ENCODE data around the gene ORAI1. TPM values are rescaled to one million over a fixed set of nuclear protein-coding genes. Genes with fewer than 3 reads are reported as not detected.
A peak's percentile ranks its signal among the peaks of the same experiment; 100 is the strongest.
"Not testable (repeated sequence)": the region's sequence is repeated elsewhere in the genome, so short reads cannot be mapped to it uniquely, and the experiment has no call there.

ORAI1 gene
- total RNA-seq, 2 experiments from 2014 or later = 54.2 to 60.1 TPM

DNA sequence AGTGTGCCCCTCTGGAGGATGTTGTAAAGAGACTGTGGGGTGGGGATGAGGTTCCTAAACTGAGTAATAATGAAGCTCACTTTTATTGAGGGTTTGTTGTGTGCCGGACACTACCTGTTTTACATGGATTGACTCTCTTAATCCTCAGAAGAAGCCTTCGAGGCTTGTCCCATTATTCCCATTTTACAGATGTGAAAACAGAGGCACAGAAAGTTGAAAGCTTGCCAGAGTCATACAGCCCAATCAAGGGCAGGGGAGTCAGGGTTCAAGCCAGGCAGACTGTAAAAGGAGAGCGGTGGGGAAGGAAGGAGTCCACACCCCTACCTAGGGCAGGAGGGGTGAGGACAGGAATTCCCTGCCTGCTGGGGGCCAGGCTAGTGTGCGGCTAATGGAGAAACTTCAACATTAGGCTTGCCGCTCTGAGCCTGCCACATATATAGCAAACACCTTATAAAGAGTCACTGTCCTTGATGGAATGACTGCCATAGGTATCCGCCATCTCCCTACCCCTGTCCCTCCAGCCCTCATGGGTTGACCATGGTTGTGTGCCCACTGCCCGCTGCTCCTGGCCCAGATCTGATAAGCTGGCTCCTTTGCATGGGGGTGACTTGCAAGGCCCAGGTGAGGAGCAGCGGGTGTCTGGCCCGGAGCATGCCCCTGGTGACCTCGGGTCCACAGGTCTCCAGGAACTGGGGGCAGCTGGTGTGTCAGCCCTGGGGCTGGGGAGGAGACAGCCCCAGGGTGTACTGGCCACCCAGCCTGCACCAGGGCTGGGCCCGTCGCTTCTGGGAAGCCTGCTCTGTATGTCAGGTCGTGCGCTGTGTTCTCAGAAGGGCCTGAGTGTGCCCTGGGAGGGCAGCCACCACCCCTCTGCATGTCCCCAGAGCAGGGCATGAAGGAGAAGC, 12.2 kb downstream of the ORAI1 start:
- Mint-ChIP-seq H3K36me3 (peaks cover 13% of the 10 kb centered on the region), H3K27ac (peak overlapping the region; percentile 94), H3K4me1 (peaks cover 36% of the 10 kb centered on the region), H3K9me3 (no peaks in the 10 kb centered on the region), H3K27me3 (no peaks in the 10 kb centered on the region), H3K4me3 (peak overlapping the region; percentile 66)
- POLR2A ChIA-PET = interaction anchor here (1.0 to 4.6 kb wide), 9 partner anchors 8 to 61 kb away, joined by 3 to 88 read pairs (median 9); partner anchors contain the start of gene ORAI1
- ATAC-seq (ENCODE audit: low read depth) (no peak), DNase-seq (no peak)

- no peak overlapping the region for H3K4me3 Mint-ChIP-seq
- no peak overlapping the region for H3K27ac Mint-ChIP-seq
- POLR2A ChIA-PET = interaction anchor here (2.3 kb wide), 1 partner anchor 20 kb away, joined by 9 read pairs; no protein-coding TSS in a partner anchor
- no peaks in the 10 kb centered on the region for H3K9me3 Mint-ChIP-seq
- no peaks in the 10 kb centered on the region for H3K27me3 Mint-ChIP-seq
- peaks cover 21% of the 10 kb centered on the region for H3K4me1 Mint-ChIP-seq
- DNase-seq (no peak), ATAC-seq (ENCODE audit: low read depth) (no peak)
- peaks cover 22% of the 10 kb centered on the region for H3K36me3 Mint-ChIP-seq
Measured at GRCh38 chr12:121641343-121641630, 15.0 kb downstream of the ORAI1 start.

DNA sequence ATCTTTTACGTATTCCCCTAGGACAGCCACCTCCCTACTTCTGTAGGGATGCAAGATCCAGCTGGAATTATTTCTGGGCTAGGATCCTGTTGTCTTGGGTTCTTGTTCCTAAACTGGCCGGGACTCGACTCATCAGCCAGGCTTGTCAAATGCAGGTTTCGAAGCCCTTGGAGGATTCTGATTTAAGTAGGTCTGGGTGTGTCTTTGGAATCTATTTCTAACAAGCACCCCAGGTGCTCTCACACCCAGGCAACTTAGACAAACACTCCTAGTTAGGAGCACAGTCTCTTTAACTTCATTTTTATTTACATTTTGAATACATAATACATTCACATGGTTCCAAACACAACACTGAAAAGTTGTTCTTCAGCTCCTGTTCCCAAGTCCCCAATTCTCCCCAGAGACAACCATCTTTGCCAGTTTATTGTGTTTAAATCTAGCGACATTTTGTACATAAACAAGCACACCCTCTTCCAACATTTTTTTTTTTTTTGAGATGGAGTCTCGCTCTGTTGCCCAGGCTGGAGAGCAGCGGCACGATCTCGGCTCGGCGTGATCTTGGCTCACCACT, 22.2 kb downstream of the ORAI1 start:
- ATAC-seq (ENCODE audit: low read depth) = no peak
- peak overlapping the region; percentile 39 for H3K4me3 Mint-ChIP-seq
- POLR2A ChIA-PET = interaction anchor here (0.6 to 3.8 kb wide), 5 partner anchors 9 to 33 kb away, joined by 3 to 29 read pairs (median 6); partner anchors contain the start of gene ORAI1
- H3K27me3 Mint-ChIP-seq = no peaks in the 10 kb centered on the region
- no peaks in the 10 kb centered on the region for H3K9me3 Mint-ChIP-seq
- no peak overlapping the region for H3K27ac Mint-ChIP-seq
- H3K4me1 Mint-ChIP-seq = peaks cover 20% of the 10 kb centered on the region
- no peak for DNase-seq
- H3K36me3 Mint-ChIP-seq = peaks cover 22% of the 10 kb centered on the region

DNA sequence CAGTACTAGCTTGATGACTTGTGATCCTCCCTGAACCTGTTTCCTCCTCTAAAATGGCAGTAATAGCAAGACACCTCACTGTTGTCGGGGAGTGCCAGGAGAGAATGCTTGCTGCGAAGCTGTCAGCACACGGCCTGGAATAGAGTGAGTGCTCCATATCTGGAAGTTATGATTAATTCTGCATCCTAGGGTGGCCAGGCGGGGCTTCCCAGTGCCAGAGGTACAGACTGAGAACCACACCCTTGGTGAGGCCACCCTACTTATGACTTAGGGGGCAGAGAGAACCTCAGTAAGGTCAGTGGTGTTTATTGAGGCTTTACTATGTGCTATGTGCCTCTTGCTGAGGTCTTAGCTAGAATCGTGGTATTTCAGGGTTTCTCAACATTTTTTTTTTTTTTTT, 23.0 kb downstream of the ORAI1 start:
- ATAC-seq (ENCODE audit: low read depth) = peak; percentile 13

DNA sequence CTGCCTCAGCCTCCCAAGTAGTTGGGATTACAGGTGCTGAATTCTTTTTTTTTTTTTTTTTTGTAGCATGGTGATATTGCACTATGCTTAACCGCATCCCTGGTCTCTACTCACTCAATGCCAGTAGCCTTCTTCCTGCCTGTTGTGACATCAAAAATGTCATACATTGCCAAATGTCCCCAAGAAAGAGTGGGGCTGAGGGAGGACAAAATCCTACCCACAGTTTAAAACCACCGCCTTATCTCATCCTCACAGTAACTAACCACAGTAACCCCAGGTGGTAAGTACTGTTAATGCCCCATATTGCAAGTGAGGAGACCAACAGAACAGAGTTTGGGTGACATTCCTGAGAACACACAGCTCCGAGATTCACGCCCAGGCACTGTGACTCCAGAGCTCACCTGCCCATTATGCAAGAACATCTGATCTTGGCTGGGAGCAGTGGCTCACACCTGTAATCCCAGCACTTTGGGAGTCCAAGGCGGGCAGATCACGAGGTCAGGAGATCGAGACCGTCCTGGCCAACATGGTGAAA, 23.6 kb downstream of the ORAI1 start:
- no peak for DNase-seq
- no peaks in the 10 kb centered on the region for H3K27me3 Mint-ChIP-seq
- H3K36me3 Mint-ChIP-seq = peaks cover 23% of the 10 kb centered on the region
- no peaks in the 10 kb centered on the region for H3K9me3 Mint-ChIP-seq
- H3K4me1 Mint-ChIP-seq = peaks cover 27% of the 10 kb centered on the region
- peak; percentile 73 for ATAC-seq (ENCODE audit: low read depth)
- POLR2A ChIA-PET = interaction anchor here (0.9 to 3.8 kb wide), 6 partner anchors 9 to 23 kb away, joined by 3 to 29 read pairs (median 6); partner anchors contain the start of gene ORAI1
- peak overlapping the region; percentile 87 for H3K27ac Mint-ChIP-seq
- peak overlapping the region; percentile 39 for H3K4me3 Mint-ChIP-seq

More for the DNA sequence above, 23.0 kb downstream of the ORAI1 start:
- Mint-ChIP-seq H3K27me3 (no peaks in the 10 kb centered on the region), H3K9me3 (no peaks in the 10 kb centered on the region), H3K27ac (peak overlapping the region; percentile 87), H3K36me3 (peaks cover 20% of the 10 kb centered on the region), H3K4me3 (peak overlapping the region; percentile 39), H3K4me1 (peaks cover 25% of the 10 kb centered on the region)
- POLR2A ChIA-PET = interaction anchor here (0.6 to 3.8 kb wide), 9 partner anchors 8 to 34 kb away, joined by 3 to 29 read pairs (median 4); partner anchors contain the start of gene ORAI1
- no peak for DNase-seq

GRCh38 chr12:121651320-121651719, 25.0 kb downstream of the ORAI1 start:
- POLR2A ChIA-PET = interaction anchor here (3.8 kb wide), 1 partner anchor 24 kb away, joined by 29 read pairs; the partner anchor contains the start of gene ORAI1
- Mint-ChIP-seq H3K27me3 (no peaks in the 10 kb centered on the region), H3K36me3 (peaks cover 23% of the 10 kb centered on the region), H3K27ac (no peak overlapping the region), H3K9me3 (no peaks in the 10 kb centered on the region), H3K4me1 (peaks cover 31% of the 10 kb centered on the region), H3K4me3 (no peak overlapping the region)
- DNase-seq = no peak
- ATAC-seq (ENCODE audit: low read depth) = no peak

- Mint-ChIP-seq H3K36me3 (peaks cover 20% of the 10 kb centered on the region), H3K4me1 (peaks cover 40% of the 10 kb centered on the region), H3K27ac (no peak overlapping the region), H3K27me3 (no peaks in the 10 kb centered on the region), H3K4me3 (no peak overlapping the region), H3K9me3 (no peaks in the 10 kb centered on the region)
- ATAC-seq (ENCODE audit: low read depth) = no peak
- POLR2A ChIA-PET = no interaction called here
- no peak for DNase-seq
Measured at GRCh38 chr12:121652767-121653497, 26.6 kb downstream of the ORAI1 start.

GRCh38 chr12:121653999-121654398, 27.7 kb downstream of the ORAI1 start:
- POLR2A ChIA-PET = no interaction called here
- H3K27me3 Mint-ChIP-seq = no peaks in the 10 kb centered on the region
- no peak for DNase-seq
- no peak overlapping the region for H3K4me3 Mint-ChIP-seq
- ATAC-seq (ENCODE audit: low read depth) = no peak
- H3K27ac Mint-ChIP-seq = no peak overlapping the region
- H3K9me3 Mint-ChIP-seq = no peaks in the 10 kb centered on the region
- peaks cover 45% of the 10 kb centered on the region for H3K4me1 Mint-ChIP-seq
- peaks cover 17% of the 10 kb centered on the region for H3K36me3 Mint-ChIP-seq

- DNase-seq (no peak), ATAC-seq (ENCODE audit: low read depth) (no peak)
- POLR2A ChIA-PET = interaction anchor here (2.2 to 4.6 kb wide), 2 partner anchors 18 to 28 kb away, joined by 9 to 35 read pairs; partner anchors contain the start of gene ORAI1
- H3K27ac Mint-ChIP-seq = no peak overlapping the region
- no peaks in the 10 kb centered on the region for H3K9me3 Mint-ChIP-seq
- H3K4me1 Mint-ChIP-seq = peaks cover 41% of the 10 kb centered on the region
- no peak overlapping the region for H3K4me3 Mint-ChIP-seq
- peaks cover 14% of the 10 kb centered on the region for H3K36me3 Mint-ChIP-seq
- no peaks in the 10 kb centered on the region for H3K27me3 Mint-ChIP-seq
Measured at GRCh38 chr12:121656122-121656521, 29.8 kb downstream of the ORAI1 start.

DNA sequence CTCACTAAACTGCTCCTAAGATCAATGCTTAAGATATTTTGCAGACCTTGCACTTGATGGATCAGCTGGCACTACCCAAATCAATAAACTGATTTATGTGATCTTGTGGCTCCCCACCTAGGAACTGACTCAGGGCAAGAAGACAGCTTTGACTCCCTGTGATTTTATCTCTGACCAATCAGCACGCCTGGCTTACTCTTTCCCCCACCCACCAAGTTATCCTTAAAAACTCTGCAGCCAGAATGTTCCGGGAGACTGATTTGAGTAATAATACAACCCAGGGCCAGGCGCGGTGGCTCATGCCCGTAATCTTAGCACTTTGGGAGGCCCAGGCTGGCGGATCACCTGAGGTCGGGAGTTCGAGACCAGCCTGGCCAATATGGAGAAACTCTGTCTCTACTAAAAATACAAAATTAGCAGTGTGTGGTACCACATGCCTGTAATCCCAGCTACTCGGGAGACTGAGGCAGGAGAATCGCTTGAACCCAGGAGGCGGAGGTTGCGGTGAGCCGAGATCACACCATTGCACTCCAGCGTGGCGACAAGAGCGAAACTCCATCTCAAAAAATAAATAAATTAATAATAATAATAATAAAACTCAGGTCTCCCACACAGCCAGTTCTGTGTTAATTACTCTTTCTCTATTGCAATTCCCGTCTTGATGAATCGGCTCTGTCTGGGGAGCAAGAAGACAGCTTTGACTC, 31.1 kb downstream of the ORAI1 start:
- no peak overlapping the region for H3K4me3 Mint-ChIP-seq
- H3K27me3 Mint-ChIP-seq = no peaks in the 10 kb centered on the region
- no peak for DNase-seq
- no peaks in the 10 kb centered on the region for H3K9me3 Mint-ChIP-seq
- H3K36me3 Mint-ChIP-seq = peaks cover 17% of the 10 kb centered on the region
- peak overlapping the region; percentile 57 for H3K27ac Mint-ChIP-seq
- ATAC-seq (ENCODE audit: low read depth) = no peak
- POLR2A ChIA-PET = interaction anchor here (0.6 to 4.6 kb wide), 7 partner anchors 9 to 1795 kb away, joined by 3 to 35 read pairs (median 4); partner anchors contain the start of genes MORN3 and ORAI1
- peaks cover 50% of the 10 kb centered on the region for H3K4me1 Mint-ChIP-seq

DNA sequence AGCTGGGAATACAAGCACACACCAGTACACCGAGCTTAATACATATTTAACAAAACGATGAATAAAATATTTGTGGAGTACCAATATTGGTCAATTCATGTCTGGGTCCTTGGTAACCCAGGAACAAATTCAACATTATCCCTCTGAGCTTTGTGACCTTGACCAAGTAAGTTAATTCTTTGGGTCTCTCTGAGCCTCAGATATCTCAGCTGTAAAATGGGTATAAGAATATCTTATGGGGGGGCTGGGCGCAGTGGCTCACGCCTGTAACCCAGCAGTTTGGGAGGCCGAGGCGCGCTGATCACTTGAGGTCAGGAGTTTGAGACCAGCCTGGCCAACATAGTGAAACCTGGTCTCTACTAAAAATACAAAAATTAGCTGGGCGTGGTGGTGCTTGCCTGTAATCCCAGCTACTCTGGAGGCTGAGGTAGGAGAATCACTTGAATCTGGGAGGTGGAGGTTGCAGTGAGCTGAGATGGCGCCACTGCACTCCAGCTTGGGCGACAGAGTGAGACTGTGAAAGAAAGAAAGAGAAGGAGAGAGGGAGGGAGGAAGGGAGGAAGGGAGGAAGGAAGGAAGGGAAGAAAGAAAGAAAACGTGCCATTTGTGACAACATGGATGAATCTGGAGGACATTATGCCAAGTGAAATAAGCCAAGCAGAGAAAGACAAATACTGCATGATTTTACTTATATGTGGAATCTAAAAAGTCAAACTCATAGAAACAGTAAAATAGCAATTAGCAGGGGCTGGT, 35.2 kb downstream of the ORAI1 start:
- ATAC-seq (ENCODE audit: low read depth); DNase-seq; H3K9me3 Mint-ChIP-seq; H3K4me3 Mint-ChIP-seq; H3K27me3 Mint-ChIP-seq: not testable (repeated sequence)
- H3K4me1 Mint-ChIP-seq = peaks cover 69% of the 10 kb centered on the region
- peak overlapping the region; percentile 5 for H3K27ac Mint-ChIP-seq
- POLR2A ChIA-PET = interaction anchor here (0.8 to 1.8 kb wide), 4 partner anchors 10 to 82 kb away, joined by 3 to 9 read pairs (median 5); partner anchors contain the start of gene ORAI1
- H3K36me3 Mint-ChIP-seq = peaks cover 11% of the 10 kb centered on the region

DNA sequence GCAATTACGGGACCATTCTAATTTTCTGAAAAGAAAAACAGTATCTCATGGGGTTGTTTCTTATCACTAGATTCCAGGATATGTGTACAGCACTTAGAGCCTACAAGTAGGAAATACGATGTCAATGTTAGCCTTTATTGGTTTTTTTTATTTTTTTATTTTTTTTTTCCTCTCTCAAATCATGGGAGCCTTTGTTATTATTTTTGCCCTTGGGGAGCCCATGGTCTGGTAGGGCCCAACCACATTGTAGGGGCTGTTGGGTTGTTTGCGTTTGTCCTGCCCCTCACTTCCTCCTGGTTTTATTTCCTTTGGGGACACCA, 37.2 kb downstream of the ORAI1 start:
- H3K4me1 Mint-ChIP-seq = peaks cover 62% of the 10 kb centered on the region
- POLR2A ChIA-PET = interaction anchor here (1.0 to 9.8 kb wide), 6 partner anchors 9 to 127 kb away, joined by 3 to 166 read pairs (median 4); partner anchors contain the start of gene ORAI1
- peaks cover 14% of the 10 kb centered on the region for H3K36me3 Mint-ChIP-seq
- DNase-seq = no peak
- no peaks in the 10 kb centered on the region for H3K9me3 Mint-ChIP-seq
- H3K4me3 Mint-ChIP-seq = peak overlapping the region; percentile 95
- H3K27ac Mint-ChIP-seq = peak overlapping the region; percentile 92
- no peaks in the 10 kb centered on the region for H3K27me3 Mint-ChIP-seq
- no peak for ATAC-seq (ENCODE audit: low read depth)
